NCI-H774 (cell line): ENCODE data around the gene FYTTD1.

Source experiments
- DNase-seq: peaks from one replicate; lab custom pipeline; 2025; lab: John Stamatoyannopoulos, UW

Gene FYTTD1

DNA sequence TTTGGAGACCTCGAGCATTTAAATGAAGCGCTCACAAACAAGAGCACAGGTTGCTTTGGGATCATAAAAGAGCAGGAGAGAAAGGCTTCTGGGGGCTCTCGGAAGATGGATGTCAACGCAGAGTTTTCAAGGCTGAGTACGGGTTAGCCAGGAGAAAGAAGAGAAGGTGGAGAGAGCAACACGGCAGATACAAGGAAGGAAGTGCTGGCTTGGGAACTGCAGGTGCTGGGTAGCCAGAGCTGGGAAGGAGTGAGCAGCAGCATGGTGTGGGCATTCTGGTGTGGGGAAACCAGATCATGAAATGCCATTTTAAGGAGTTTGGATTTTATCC is 12.4 kb upstream of the FYTTD1 start:
- DNase-seq, result no peak

DNA sequence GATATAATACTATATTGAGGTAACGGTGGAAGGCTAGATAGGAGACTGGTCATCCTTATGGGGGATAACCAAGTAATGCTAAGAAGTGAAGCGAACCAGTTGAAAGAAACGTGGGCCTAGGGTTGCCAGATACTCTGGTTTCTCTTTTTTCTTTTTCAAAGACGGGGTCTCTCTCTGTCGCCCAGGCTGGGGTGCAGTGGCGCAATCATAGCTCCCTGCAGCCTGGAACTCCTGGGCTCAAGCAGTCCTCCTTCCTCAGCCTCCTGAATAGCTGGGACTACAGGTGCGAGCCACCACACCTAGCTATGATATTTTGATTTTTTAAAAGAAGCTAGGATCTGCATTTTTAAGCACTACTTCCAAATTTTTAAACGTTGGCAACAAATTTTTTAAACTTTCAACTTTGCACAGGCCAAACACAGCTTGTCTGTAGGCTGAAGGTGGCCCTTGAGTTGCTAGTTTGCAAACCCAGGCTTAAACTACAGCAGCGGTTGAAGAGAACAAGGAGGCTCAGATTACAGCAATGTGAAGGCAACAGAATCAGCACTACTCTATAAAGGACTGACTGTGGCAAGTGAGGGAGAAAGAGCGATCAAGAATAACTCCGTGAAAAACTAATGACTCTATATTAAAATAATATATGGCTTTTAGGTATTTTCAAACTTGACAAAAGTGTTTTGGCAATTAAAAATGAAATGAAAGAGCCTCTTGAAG is 11.8 kb upstream of the FYTTD1 start:
- DNase-seq, result no peak

DNA sequence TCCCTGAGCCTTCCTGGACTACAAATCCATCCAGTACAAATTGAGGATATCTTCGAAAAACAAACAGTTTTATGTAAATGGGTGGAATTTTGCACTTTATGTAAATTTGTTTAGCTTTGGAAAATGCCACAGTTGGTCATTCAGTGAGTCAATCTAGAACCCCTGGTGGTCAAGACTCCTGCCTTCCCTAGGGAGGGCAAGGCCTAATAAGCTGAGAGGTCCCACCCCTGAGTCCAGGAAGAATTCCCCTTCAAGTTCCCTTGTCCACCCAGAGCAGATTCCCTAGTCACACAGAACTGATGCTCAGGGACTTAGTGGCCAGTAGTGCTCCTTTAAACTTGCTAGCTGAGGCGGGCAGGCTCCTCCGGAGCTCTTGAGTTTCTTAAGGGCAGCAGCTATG is 6.9 kb upstream of the FYTTD1 start:
- no peak for DNase-seq

DNA sequence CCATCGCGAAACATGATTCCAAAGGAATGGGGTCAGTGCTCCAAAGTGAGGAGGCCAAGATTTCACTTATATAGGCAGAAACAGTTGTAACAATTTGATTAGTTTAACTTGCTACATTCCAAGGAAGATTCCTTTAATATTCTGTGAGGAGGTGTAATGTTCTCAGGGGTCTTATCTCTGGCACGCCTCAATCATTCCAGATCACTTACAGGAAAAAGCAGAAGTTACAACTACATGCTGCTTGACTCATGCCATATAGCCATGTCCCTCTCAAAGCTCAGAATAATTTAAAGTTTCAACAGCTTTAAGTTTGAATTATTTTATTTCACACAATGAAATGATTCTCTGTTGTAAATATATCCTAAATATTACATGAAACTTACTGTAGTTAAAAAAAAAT is 3.5 kb upstream of the FYTTD1 start:
- no peak for DNase-seq

DNA sequence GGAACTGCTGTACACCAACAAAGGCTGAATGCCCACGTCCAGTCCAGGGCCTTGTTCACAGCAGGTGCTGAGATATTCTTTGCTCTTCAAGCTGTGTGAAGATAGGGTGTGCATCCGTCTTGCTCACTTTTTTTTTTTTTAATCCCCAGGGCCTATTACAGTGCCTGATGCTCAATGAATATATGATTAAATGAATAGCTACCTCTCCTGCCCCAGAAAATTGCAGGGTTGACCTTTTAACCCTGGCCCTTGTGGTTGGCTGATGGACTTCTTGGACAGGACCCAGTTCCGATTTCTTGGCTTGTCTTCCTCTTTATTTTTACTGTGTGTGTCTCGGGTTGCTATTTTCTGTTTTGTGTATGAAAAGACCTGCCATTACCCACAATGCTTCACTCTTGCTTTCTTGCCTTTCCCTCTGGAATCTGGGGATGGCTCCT is 2.9 kb upstream of the FYTTD1 start:
- no peak for DNase-seq

DNA sequence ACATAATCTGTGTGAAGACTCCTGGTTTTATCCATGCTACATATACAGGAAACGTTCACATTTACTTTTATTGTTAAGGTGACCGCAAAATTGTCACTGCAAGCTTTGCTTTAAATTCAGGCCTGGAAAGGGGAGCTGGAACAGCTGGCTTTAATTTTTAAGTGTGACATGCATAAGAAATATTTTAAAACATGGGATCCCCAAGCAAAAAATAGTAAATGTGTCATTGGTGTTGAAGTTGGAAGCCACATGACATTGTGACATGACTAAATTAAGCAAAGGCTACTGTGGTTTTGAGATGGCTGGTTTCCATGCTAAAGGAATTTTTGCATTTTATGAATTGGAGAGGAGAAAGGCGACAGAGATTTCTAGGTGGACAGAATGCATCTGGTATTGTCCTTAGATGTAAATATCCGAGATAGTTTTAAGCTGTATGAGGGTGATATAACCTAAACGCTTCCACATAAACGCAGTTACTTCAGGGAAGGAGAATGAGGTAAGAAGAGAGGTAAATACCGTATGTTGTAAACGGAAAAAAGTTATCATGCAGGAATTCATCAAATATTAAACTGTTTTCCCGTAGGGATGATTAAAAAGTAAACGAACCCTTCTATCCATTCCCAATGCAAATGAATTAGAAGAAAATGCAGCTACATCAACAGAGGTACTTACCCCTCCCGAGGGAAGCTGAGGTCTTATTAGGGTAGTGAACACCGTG is 927 bp upstream of the FYTTD1 start:
- no peak for DNase-seq

DNA sequence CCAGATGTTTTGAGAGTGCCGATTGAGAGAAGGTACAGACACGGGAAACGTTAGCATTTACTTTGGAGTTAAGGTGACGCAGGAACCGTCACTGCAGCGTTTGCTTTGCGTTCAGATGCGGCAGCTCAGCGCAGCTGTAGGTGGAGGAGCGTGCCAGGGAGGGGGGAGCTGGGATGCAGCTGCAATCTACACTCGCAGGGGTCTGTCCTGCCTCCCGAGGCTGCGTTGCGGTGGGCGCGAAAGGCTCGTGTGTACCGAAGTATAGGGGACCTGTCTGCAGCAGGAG is 425 bp upstream of the FYTTD1 start:
- DNase-seq, result peak; percentile 63

DNA sequence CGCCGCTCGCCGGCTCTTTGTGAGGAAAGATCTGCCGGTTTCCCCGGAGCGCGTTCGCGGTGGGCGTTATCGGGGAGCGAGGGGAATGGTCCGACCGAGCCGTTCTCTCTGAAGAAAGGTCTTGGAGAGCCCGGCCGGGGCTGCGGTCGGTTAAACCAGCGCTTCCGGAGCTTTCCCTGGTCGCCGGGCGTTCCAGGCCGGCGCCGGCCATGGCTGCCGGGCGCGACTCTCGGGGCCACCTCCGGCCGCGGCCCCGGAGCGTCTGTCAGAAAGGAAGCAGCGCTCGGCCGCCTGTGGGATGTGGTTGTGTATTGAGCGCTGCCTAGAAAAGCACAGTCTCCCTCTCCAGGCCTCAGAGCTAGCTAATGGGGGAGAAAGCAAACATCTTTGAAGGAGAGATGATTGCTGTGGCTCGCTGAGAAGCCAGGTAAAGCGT is 731 bp downstream of the FYTTD1 start:
- DNase-seq, result peak; percentile 33

DNA sequence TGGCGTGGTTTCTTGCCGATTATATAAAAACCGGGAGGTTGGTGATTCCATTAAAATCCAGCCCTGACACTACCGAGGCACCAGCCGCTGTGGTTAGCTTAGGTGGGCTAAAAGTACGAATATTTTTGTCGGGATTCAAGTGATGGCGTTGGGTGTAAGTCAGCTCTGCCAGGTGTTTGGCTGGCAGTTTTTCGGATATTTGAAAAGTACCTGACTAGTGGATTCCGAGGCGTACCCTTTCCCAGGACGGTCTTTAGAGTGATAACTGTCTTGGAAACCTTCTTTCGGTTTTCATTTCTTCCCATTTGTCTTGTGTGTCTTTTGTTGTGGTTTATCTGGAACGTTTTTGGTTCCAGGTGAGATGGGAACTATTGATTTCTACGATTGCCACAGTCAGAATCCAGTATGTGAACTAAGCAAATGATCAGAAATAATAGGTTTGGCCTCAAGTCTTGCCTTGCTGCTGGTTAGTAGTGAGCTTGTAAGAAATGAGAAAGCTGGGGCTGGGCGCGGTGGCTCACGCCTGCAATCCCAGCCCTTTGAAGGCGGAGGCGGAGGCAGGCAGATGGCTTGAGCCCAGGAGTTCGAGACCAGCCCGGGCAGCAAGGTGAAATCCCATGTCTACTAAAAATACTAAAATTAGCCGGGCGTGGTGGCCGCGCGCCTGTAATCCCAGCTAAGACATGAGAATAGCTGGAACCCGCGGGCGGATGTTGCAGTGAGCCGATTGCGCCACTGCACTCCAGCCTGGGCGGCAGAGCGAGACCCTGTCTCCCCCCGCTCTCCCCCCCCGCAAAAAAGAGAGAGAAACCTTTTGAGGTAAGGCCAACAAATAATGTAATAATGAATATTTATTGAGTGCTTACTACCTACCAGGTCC is 1.4 kb downstream of the FYTTD1 start:
- DNase-seq, result no peak

DNA sequence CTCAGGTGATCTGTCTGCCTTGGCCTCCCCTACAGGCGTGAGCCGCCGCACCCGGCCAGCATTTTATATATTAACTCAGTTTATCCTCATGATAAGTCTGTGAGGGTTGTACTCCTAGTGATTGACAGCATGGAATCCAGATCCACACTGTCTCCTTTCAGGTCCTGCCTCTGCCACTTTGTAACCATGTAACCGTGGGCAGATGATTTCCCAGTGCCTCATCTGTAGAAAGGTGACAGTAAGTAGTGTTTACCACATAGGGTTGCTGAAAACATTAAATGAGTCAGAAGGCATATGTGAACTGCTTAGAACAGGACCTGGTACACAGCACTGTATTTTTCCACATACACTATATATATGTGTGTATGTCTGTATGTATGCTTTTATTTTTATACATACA is 2.4 kb downstream of the FYTTD1 start:
- no peak for DNase-seq

DNA sequence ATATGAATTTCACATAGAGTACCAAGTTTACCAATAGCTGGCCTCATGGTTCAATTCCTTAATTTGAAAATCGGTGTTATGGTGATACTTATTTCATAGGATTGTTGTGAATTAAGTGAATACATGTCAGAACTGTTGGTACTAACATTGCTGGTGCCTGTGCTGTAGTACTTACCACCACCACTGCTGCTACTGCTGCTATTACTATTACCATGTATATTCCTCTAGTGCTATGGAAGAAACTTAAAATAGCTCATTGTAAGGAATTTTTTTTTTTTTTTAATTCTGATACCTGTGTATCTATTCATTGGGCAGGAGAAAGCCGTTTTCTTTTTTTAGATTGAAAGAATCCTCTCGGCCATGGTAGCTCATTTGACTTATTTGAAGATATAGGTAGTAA is 3.6 kb downstream of the FYTTD1 start:
- no peak for DNase-seq

DNA sequence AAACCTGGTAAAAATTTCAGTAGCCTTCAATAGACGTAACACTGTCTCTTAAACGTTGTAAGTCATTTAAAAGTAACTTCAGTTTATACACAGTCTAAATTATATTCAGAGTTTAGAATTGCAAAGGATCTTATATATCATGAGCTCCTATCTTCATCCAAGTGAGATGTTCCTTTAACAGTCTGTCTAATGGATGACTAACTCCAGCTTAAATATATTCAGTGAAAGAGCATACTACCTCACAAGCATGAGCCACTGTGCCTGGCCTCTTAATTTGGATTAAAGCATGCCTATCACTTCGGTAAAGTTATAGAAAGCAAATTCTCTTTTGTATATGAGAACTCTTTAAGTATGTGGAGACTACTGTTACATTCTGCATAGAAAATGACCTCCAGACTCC is 7.0 kb downstream of the FYTTD1 start:
- DNase-seq, result no peak

DNA sequence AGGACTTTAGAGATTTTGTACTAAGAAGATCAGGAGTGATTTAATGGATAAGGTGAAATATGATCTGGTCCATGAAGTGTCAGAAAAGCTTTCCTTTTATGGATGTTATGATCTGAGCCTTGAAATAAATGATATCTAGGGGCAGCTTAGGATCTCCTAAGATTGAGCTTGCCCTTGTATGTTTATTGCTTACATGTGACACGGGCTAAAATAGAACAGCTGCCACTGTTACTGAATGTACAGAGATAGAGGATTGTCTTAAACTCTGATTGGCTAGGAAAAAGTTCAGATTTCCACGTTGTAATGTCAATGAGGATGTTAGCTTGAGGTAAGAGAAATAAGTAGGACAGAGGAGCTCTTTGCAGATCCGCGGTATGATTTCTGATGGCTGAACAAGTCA is 8.8 kb downstream of the FYTTD1 start:
- DNase-seq, result no peak

DNA sequence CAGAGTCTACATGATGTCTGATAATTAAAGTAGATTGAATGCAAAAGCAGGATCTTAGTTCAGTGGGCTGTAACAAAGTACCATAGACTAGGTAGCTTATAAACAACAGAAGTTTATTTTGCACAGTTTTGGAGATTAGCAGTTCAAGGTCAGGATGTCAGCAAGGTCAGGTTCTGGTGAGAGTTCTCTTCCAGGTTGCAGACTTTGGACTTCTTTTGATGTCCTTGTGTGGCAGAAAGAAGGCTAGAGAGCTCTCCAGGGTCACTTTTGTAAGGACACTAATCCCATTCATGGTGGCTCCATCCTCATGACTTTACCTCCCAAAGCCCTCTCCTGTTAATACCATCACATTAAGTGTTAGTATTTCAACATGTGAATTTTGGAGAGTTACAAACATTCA is 12.1 kb downstream of the FYTTD1 start:
- no peak for DNase-seq

DNA sequence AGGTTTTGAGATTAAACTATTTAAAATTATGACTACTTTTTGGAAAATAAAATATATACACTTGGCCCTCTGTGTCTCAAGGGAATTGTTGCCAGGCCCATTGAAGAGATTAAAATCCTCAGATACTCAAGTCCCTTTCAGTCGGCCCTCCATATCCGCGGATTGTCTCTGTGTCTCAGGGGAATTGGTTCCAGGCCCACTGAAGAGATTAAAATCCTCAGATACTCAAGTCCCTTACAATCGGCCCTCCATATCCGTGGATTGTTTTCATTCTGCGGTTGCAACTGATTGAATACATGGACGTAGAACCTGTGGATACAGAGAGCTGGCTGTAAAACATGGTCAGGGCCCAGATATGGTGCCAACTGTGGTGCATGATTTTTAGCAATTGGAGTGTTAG is 25.6 kb downstream of the FYTTD1 start:
- DNase-seq, result no peak

DNA sequence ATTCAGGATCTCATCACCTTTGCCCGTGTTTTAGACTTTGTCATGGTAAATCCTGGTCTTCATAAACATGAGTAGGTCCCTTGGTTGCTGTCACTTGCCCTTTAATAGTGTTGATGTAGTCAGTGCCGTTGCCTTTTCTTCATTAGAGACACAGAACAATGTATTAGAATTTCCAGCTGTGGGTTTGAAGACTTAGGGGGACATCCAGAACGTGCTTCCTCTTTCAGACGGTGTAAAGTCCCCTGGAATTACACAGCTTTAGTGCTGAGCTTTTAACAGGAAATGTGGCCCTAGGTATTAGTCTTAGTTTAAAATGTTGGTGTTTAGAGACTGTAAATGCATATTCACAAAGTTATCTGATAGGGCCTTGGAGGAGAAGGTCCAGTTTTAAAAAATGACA is 32.5 kb downstream of the FYTTD1 start:
- DNase-seq, result no peak

DNA sequence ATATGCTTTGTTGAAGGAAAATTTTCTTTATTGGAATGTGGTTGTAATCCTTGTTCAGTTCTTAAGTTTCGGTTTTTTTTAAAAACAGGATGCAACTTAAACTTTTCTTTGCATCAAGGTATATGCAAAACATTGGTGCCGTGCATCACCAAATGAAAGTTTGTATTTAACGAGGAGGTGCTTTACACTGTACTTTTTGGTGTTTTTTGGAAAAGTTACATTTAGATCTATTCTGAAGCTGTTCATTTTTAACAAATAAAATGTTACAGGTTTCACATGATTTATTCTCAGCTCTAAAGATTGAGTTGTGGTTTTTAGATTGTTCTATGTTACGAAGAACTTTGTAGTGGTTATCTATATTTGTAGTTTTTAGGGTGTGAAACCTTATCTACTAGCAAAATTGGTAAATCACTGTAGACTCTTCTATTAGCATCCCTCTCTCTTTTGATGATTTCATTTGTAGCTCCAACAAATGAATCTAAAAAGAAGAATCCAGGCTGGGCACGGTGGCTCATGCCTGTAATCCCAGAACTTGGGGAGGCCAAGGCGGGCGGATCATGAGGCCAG is 34.4 kb downstream of the FYTTD1 start:
- no peak for DNase-seq

DNA sequence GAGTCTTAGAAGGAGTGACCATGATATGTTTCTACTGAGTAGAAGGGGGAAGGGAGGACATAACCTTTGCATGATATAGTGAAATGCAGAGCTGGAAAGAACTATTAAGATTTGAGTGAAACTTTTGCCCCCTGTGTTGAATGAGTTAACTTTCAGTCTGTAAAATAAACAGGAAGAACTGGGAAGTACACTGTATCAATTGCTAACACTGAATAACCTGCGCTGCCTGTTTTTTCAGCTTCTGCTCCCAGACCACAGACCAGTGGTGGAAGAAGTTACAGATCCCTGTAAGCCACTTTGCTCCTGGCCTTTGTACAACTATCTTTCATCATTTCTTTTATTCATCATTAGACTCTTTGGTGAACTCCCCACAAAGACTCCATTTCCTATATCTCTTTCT is 37.7 kb downstream of the FYTTD1 start:
- DNase-seq, result no peak

DNA sequence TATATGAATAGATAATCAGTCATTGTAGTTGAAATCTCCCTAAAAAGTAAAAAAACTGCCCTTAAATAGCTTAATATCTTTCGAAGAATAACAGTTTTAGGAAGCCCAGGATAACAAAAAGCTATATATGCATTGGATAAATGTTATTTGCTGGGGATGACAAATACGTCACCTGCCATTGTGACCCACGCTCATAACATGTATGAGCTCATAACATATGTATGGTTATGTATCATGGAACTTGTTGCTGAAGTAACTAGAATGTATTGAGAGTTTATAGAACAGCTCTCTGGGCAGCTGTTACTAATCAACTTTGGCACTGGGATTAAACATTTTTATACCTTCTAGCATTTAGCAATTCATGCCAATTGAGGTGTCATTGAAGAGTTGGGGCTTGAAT is 39.6 kb downstream of the FYTTD1 start:
- DNase-seq, result no peak

DNA sequence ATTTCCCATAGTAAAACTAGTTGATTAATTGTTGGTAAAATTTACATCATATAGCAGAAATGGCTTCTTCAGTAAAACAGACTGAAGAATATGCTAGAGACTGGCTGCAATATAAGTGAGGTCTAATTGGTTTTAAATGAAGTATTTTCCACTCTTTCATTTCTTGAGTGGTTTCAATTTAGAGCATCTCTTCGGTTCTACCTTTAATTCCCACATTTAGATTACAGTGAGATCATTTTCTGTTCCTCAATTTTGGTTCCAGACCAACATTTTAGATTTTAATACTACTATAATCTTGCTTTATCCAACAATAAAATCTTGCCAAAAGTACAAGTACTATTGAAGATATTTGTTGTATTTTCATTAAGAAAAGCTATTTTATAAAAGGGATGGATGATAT is 40.4 kb downstream of the FYTTD1 start:
- DNase-seq, result no peak

DNA sequence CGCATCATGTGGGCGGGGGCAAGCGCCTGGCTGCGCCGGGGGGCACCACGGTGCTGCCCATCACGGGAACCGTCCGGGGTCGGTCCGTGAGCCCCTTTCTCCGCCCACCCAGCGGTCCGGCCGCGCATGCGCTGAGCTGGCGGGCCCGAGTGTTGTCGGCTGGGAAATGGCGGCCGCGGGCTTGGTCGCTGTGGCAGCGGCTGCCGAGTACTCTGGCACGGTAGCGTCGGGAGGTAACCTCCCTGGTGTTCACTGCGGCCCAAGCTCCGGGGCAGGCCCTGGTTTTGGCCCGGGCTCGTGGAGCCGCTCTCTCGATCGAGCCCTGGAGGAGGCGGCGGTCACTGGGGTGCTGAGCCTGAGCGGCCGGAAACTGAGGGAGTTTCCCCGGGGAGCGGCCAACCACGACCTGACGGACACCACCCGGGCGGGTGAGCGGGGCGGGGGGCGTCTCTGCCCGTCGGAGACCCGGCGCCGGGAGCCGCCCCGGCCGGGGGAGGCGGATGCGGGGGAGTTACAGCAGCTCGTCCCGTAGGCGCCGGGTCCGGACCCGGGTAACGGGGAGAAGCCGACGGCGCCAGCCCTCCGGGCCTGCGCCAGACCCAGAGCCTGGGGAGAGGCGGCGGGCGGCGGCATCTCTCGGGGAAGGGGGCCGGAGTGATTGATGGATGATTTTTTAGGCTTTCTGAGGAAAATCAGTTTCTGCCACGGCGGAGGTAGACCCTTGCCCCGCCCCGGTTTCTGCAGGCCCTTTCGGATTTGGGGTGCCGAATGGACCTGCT is 41.6 kb downstream of the FYTTD1 start, which contains the start of gene LRCH3:
LRCH3 (plus strand) TSS at position 142 of the 779 bp plus-strand sequence; CDS start at position 167, 25 bp downstream.
- peak; percentile 75 for DNase-seq
